CMK (cell line): ENCODE results near the gene ERBB4.
"Not testable (repeated sequence)": the region's sequence is repeated elsewhere in the genome, so short reads cannot be mapped to it uniquely, and the experiment has no call there.

ENCODE experiments used
- DNase-seq: peaks from one replicate; pipeline ENCODE4 v3.0.0-alpha.2; 2010; ENCODE audit warnings: low read depth

ERBB4 gene

GRCh38 chr2:212052412-212053159 is 486.0 kb downstream of the ERBB4 start:
- DNase-seq = no peak

- no peak for DNase-seq
These were observed 487.7 kb downstream of the ERBB4 start for GRCh38 chr2:212050871-212051270.

GRCh38 chr2:212042562-212042961 is 496.0 kb downstream of the ERBB4 start:
- no peak for DNase-seq

- no peak for DNase-seq
These were observed 501.5 kb downstream of the ERBB4 start for GRCh38 chr2:212037062-212037461.

- no peak for DNase-seq
These were observed 503.6 kb downstream of the ERBB4 start for GRCh38 chr2:212034841-212035585.

- no peak for DNase-seq
These were observed 504.7 kb downstream of the ERBB4 start for GRCh38 chr2:212033888-212034287.

- no peak for DNase-seq
These were observed 505.9 kb downstream of the ERBB4 start for GRCh38 chr2:212032536-212033219.

GRCh38 chr2:212032032-212032431 is 506.6 kb downstream of the ERBB4 start:
- DNase-seq = no peak

- no peak for DNase-seq
These were observed 507.9 kb downstream of the ERBB4 start for GRCh38 chr2:212030709-212031108.

- no peak for DNase-seq
These were observed 509.7 kb downstream of the ERBB4 start for GRCh38 chr2:212028798-212029394.

- DNase-seq = no peak
These were observed 510.6 kb downstream of the ERBB4 start for GRCh38 chr2:212027681-212028628.

GRCh38 chr2:212024040-212024439 is 514.6 kb downstream of the ERBB4 start:
- DNase-seq = no peak

GRCh38 chr2:212022966-212023365 is 515.6 kb downstream of the ERBB4 start:
- no peak for DNase-seq

GRCh38 chr2:212021947-212022346 is 516.7 kb downstream of the ERBB4 start:
- DNase-seq = no peak

GRCh38 chr2:212015588-212015987 is 523.0 kb downstream of the ERBB4 start:
- DNase-seq = no peak

- no peak for DNase-seq
These were observed 525.0 kb downstream of the ERBB4 start for GRCh38 chr2:212013626-212014025.

GRCh38 chr2:212010305-212010704 is 528.3 kb downstream of the ERBB4 start:
- not testable (repeated sequence) for DNase-seq

GRCh38 chr2:212007972-212008371 is 530.6 kb downstream of the ERBB4 start:
- no peak for DNase-seq

GRCh38 chr2:212005085-212005671 is 533.4 kb downstream of the ERBB4 start:
- no peak for DNase-seq

GRCh38 chr2:212001325-212001724 is 537.3 kb downstream of the ERBB4 start:
- DNase-seq = no peak

GRCh38 chr2:211996857-211997256 is 541.7 kb downstream of the ERBB4 start:
- no peak for DNase-seq
